ENCODE data around the gene CHRND. TPM values are rescaled to one million over a fixed set of nuclear protein-coding genes. Genes with fewer than 3 reads are reported as not detected.

CHRND gene
- total RNA-seq, 2 experiments from 2014 or later, result not detected

DNA sequence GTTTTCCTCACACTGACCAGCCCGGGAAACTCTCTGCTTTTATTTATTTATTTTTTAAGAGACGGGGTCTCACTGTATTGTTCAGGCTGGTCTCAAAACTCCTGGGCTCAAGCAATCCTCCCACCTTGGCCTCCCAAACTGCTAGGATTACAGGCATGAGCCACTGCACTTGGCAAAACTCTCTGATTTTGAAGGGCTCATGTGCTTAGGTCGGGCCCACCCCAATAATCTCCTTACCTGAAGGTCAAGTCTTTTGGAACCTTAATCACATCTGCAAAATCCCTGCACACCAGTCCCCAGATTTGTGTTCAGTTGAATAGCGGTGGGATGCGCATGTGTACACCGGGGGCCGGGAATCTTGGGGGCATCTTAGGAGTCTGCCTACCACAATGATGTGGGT, 30.7 kb upstream of the CHRND start:
- intact Hi-C loops (cut with DNase I, micrococcal nuclease), result no loop called here
- ChIA-PET CTCF (no interaction called here), POLR2A (no interaction called here)
- Histone ChIP-seq H3K4me3 (ENCODE audit: low read length) (no peak overlapping the region), H3K36me3 (ENCODE audit: insufficient read depth, low read length) (no peaks in the 10 kb centered on the region), H3K4me1 (ENCODE audit: insufficient read depth, low read length) (no peaks in the 10 kb centered on the region), H3K27ac (ENCODE audit: low read depth in 1 of 2, low read length in 2 of 2) (no peak overlapping the region), H3K27me3 (ENCODE audit: control insufficient read depth in 1 of 2, insufficient read depth in 2 of 2, low read length in 2 of 2) (peaks cover 0 to 3% of the 10 kb centered on the region in 2 experiments), H3K9me3 (ENCODE audit: control insufficient read depth in 1 of 2, insufficient read depth in 1 of 2, low read length in 2 of 2) (peaks cover 0 to 1% of the 10 kb centered on the region in 2 experiments)
- DNase-seq, result no peak
- TF ChIP-seq, protein P1, sequence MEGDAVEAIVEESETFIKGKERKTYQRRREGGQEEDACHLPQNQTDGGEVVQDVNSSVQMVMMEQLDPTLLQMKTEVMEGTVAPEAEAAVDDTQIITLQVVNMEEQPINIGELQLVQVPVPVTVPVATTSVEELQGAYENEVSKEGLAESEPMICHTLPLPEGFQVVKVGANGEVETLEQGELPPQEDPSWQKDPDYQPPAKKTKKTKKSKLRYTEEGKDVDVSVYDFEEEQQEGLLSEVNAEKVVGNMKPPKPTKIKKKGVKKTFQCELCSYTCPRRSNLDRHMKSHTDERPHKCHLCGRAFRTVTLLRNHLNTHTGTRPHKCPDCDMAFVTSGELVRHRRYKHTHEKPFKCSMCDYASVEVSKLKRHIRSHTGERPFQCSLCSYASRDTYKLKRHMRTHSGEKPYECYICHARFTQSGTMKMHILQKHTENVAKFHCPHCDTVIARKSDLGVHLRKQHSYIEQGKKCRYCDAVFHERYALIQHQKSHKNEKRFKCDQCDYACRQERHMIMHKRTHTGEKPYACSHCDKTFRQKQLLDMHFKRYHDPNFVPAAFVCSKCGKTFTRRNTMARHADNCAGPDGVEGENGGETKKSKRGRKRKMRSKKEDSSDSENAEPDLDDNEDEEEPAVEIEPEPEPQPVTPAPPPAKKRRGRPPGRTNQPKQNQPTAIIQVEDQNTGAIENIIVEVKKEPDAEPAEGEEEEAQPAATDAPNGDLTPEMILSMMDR (IDR thresholded peaks at IDR 0.05), result no peak
- H3K4me3 Mint-ChIP-seq, result no peak overlapping the region
- H3K36me3 Mint-ChIP-seq (ENCODE audit: low read depth), result no peaks in the 10 kb centered on the region
- no peaks in the 10 kb centered on the region for H3K9me3 Mint-ChIP-seq
- no peaks in the 10 kb centered on the region for H3K4me1 Mint-ChIP-seq (ENCODE audit: low read depth)
- no peak overlapping the region for H3K27ac Mint-ChIP-seq
- ATAC-seq (ENCODE audit: poor library complexity), result no peak
- peaks cover 35% of the 10 kb centered on the region for H3K27me3 Mint-ChIP-seq

GRCh38 chr2:232496501-232497270, 29.3 kb upstream of the CHRND start:
- Histone ChIP-seq H3K27me3 (ENCODE audit: control insufficient read depth in 1 of 2, insufficient read depth in 2 of 2, low read length in 2 of 2) (peaks cover 8 to 9% of the 10 kb centered on the region in 2 experiments), H3K36me3 (ENCODE audit: insufficient read depth, low read length) (no peaks in the 10 kb centered on the region), H3K9me3 (ENCODE audit: control insufficient read depth in 1 of 2, insufficient read depth in 1 of 2, low read length in 2 of 2) (no peaks in the 10 kb centered on the region), H3K4me3 (ENCODE audit: low read length) (no peak overlapping the region), H3K4me1 (ENCODE audit: insufficient read depth, low read length) (no peaks in the 10 kb centered on the region), H3K27ac (ENCODE audit: low read depth in 1 of 2, low read length in 2 of 2) (no peak overlapping the region)
- ATAC-seq (ENCODE audit: poor library complexity) (no peak), DNase-seq (no peak)
- H3K36me3 Mint-ChIP-seq (ENCODE audit: low read depth), result no peaks in the 10 kb centered on the region
- ChIA-PET CTCF (no interaction called here), POLR2A (no interaction called here)
- H3K27ac Mint-ChIP-seq, result no peak overlapping the region
- TF ChIP-seq, protein P1 (IDR thresholded peaks at IDR 0.05), result no peak
- no peaks in the 10 kb centered on the region for H3K9me3 Mint-ChIP-seq
- H3K4me1 Mint-ChIP-seq (ENCODE audit: low read depth), result no peaks in the 10 kb centered on the region
- intact Hi-C loops (cut with DNase I, micrococcal nuclease), result no loop called here
- peaks cover 39% of the 10 kb centered on the region for H3K27me3 Mint-ChIP-seq
- no peak overlapping the region for H3K4me3 Mint-ChIP-seq

DNA sequence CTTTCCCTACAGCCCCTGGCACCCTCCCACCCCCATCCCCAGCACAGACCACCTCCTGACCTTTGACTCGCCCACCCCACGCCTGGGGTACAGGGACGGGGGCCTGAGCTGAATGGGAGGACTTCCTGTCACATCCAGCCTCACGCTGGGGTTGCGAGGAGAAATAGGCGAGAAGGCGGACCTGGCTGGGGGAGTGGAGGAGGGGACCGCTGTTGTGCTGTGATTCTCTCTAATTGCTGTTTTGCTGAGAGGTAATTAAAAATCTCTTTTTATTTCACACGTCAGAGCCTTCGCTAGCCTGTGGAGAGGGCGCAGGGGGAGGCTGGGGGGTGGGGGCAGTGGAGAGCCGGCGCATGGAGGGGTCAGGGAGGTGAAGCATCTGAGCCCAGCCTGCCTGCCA, 28.6 kb upstream of the CHRND start:
- Histone ChIP-seq H3K27me3 (ENCODE audit: control insufficient read depth in 1 of 2, insufficient read depth in 2 of 2, low read length in 2 of 2) (peaks cover 12 to 14% of the 10 kb centered on the region in 2 experiments), H3K4me1 (ENCODE audit: insufficient read depth, low read length) (peaks cover under 1% of the 10 kb centered on the region), H3K27ac (ENCODE audit: low read depth in 1 of 2, low read length in 2 of 2) (no peak overlapping the region), H3K4me3 (ENCODE audit: low read length) (no peak overlapping the region), H3K36me3 (ENCODE audit: insufficient read depth, low read length) (no peaks in the 10 kb centered on the region), H3K9me3 (ENCODE audit: control insufficient read depth in 1 of 2, insufficient read depth in 1 of 2, low read length in 2 of 2) (no peaks in the 10 kb centered on the region)
- CTCF ChIA-PET, result no interaction called here
- Mint-ChIP-seq H3K27me3 (peaks cover 41% of the 10 kb centered on the region), H3K4me1 (ENCODE audit: low read depth) (peaks cover 1% of the 10 kb centered on the region), H3K27ac (no peak overlapping the region), H3K4me3 (no peak overlapping the region), H3K9me3 (no peaks in the 10 kb centered on the region), H3K36me3 (ENCODE audit: low read depth) (no peaks in the 10 kb centered on the region)
- TF ChIP-seq, protein P1 (IDR thresholded peaks at IDR 0.05), result no peak
- ATAC-seq (ENCODE audit: poor library complexity), result no peak
- intact Hi-C loops (cut with DNase I, micrococcal nuclease), result no loop called here
- POLR2A ChIA-PET, result no interaction called here
- no peak for DNase-seq

Measured in CD4-positive, alpha-beta T cell (primary cell).